ENCODE measurements around the gene TMEM273.

- TF ChIP-seq CTCF (IDR thresholded peaks at IDR 0.05) = no peak
- no peak for TF ChIP-seq POLR2A (IDR thresholded peaks at IDR 0.05)
Observed at GRCh38 chr10:49140304-49141177, 47.6 kb downstream of the TMEM273 start.

All from esophagus squamous epithelium (tissue), 4 donors.